HuH-7 (cell line): ENCODE data around the gene SULT2B1.

ENCODE experiments used
- DNase-seq: peaks from one replicate; pipeline ENCODE4 v3.0.0; 2011; ENCODE audit warnings: low spot score

Gene SULT2B1

GRCh38 chr19:48634424-48635262, 82.7 kb downstream of the SULT2B1 start:
- peak; percentile 91 for DNase-seq

GRCh38 chr19:48635263-48635965, 83.4 kb downstream of the SULT2B1 start:
- peak; percentile 81 for DNase-seq

GRCh38 chr19:48635966-48636858, 84.2 kb downstream of the SULT2B1 start:
- DNase-seq: no peak

GRCh38 chr19:48636859-48637448, 85.0 kb downstream of the SULT2B1 start, which contains the start of gene DBP:
Gene DBP (minus strand): TSS chr19:48637379. CDS start chr19:48636994, 385 bp downstream.
- DNase-seq: no peak

- DNase-seq: peak; percentile 96
Observed at GRCh38 chr19:48637449-48637947, 85.5 kb downstream of the SULT2B1 start.

- DNase-seq: peak; percentile 82
Observed at GRCh38 chr19:48637948-48638830, 86.2 kb downstream of the SULT2B1 start.

- no peak for DNase-seq
Observed at GRCh38 chr19:48638831-48639381, 86.9 kb downstream of the SULT2B1 start.

GRCh38 chr19:48639483-48640375, 87.8 kb downstream of the SULT2B1 start:
- DNase-seq: no peak

- no peak for DNase-seq
Observed at GRCh38 chr19:48641850-48642249, 89.9 kb downstream of the SULT2B1 start.

GRCh38 chr19:48642862-48643261, 90.9 kb downstream of the SULT2B1 start:
- DNase-seq: no peak

- DNase-seq: no peak
Observed at GRCh38 chr19:48644355-48644754, 92.4 kb downstream of the SULT2B1 start.

- DNase-seq: no peak
Observed at GRCh38 chr19:48644839-48645619, 93.1 kb downstream of the SULT2B1 start.

GRCh38 chr19:48645620-48646000, 93.6 kb downstream of the SULT2B1 start:
- no peak for DNase-seq

- peak; percentile 94 for DNase-seq
Observed at GRCh38 chr19:48646001-48646721, 94.2 kb downstream of the SULT2B1 start, which contains the start of gene CA11. Gene CA11 (minus strand): TSS chr19:48646187. CDS start chr19:48645632, 555 bp downstream.

GRCh38 chr19:48646722-48647216, 94.8 kb downstream of the SULT2B1 start:
- no peak for DNase-seq

GRCh38 chr19:48648134-48648533, 96.2 kb downstream of the SULT2B1 start:
- no peak for DNase-seq
